Left ventricle myocardium superior (tissue), 1 donor: Measurements from ENCODE around the gene RTL10. TPM values are rescaled to one million over a fixed set of nuclear protein-coding genes. Genes with fewer than 3 reads are reported as not detected.

Source experiments
- ATAC-seq: fragments of 200-7000 bp; cut with Tn5 transposase; one replicate; pipeline ENCODE4 v1.9.1; 2020; ENCODE audit warnings: mild to moderate bottlenecking, moderate library complexity
- DNase-seq: peaks from one replicate; pipeline ENCODE4 v3.0.0-alpha.2; 2020
- intact Hi-C: fragments of 100-400 bp; cut with micrococcal nuclease; formaldehyde crosslinking; loops from one replicate; pipeline ENCODE4 v1.11.0; 2022
- total RNA-seq: library from RNA; stranded (reverse); fragmentation: NEBNext Ultra II Directional; extraction: Animal tissue kit (Norgen Biotek cat#: 25700); gene quantifications from one replicate; pipeline ENCODE4 v1.2.1, GENCODE V29; 2021
- donor health status: DM: no; HTN: yes; CAD: no; lungs with severe emphysema.

Gene RTL10
- total RNA-seq, 1 donor from 2014 or later, result 8.0 TPM

DNA sequence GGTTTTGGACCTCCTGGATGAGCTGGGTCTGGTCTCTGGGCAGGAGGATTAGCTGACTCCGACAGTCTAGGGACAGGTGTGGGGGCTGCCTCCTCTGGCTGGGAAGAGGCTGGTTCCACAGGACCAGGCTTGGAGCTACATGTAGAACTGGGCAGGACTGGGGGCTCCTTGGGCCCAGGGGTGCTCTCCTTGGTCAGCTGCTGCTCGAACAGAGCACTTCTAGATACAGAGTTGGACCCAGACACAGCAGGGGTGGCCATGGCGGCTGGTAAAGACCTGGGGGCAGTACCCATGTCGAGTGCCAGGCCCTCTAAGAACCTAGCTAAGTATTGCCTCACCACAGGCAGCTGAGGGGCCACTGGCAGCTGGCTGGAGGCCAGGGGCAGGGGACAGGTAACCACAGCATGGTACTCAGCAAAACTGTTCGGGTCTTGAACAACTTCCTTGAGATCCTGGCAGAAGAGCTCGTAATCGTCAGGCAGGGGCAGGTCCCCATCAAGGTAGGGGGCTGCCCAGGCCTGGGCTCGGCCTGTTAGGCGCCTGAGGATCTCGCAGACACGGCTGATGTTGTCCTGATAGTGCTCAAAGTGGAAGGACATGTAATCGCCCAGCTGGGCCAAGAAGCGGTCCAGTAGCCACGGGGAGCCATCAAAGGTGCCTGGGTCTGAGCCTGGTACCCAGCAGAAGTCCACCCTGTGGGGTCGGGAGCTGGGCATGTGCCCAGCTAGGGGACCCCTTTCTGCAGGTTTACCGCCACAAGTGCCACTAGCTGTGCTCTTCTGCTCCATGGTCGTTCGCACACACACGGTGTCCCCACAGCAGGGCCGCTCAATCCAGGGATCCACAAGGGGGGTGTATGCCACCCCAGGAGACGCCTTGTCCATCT, 3.1 kb downstream of the RTL10 start:
- intact Hi-C loops, result no loop called here
- DNase-seq (no peak), ATAC-seq (no peak)

DNA sequence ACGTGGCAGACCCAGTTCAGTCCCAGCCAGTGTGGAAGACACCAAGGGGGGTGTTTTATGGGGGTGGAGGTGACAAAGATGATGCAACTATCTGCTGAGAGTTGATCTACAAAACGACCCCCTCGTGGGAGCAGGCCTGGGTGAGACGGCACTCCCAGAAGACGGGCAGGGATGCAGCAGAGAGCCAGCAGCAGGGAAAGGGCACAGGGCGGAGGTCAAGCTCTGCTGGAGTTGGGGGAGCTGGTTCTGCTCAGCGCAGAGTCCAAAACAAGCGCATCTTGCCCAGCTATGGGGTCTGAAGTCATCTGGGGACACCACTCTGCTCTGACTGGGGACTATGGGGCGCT, 3.9 kb downstream of the RTL10 start:
- no peak for ATAC-seq
- DNase-seq, result no peak
- intact Hi-C loops, result no loop called here

DNA sequence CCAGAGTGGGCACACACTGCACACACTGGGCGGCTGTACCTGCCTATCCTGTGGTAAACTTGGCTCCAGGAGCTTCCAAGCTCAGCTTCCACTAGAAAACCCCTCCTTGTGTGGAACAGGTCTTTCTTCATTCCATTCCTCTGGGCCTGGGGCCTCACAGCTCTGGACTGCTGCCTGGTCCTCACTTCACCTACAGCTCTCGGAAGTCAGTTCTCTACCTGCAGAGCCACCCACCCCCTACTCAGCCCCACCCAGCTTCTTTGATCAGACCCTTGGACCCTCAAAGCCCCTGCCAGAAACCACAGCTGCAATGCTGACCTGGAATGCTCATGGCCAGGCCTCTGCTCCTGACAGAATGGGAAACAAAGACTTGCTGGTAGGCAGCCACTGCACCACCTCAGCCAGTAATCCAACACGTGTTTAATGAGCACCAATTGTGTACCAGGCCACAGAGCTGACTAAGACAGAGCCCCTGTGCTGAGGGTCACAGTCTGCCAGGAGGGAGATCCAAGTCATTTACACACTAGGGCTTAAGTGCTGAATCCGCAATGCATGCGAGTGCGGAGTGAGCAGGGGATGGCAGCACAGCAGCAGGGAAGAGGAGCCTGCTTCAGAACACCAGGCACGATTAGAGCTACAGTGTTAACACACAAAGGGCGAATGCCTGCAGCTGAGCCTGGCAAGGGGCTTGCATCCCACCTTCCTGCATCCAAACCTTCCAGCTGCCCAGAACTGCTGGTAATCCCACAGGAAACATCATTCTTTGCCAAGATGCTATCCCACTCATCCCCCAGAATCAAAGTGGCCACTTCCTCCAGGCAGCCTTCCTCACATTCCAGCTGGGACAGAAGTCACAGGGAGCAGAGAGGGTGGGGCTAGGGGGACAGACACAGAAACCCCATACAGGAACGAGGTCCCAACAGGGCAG, 4.6 kb downstream of the RTL10 start:
- intact Hi-C loops, result no loop called here
- ATAC-seq (no peak), DNase-seq (no peak)

DNA sequence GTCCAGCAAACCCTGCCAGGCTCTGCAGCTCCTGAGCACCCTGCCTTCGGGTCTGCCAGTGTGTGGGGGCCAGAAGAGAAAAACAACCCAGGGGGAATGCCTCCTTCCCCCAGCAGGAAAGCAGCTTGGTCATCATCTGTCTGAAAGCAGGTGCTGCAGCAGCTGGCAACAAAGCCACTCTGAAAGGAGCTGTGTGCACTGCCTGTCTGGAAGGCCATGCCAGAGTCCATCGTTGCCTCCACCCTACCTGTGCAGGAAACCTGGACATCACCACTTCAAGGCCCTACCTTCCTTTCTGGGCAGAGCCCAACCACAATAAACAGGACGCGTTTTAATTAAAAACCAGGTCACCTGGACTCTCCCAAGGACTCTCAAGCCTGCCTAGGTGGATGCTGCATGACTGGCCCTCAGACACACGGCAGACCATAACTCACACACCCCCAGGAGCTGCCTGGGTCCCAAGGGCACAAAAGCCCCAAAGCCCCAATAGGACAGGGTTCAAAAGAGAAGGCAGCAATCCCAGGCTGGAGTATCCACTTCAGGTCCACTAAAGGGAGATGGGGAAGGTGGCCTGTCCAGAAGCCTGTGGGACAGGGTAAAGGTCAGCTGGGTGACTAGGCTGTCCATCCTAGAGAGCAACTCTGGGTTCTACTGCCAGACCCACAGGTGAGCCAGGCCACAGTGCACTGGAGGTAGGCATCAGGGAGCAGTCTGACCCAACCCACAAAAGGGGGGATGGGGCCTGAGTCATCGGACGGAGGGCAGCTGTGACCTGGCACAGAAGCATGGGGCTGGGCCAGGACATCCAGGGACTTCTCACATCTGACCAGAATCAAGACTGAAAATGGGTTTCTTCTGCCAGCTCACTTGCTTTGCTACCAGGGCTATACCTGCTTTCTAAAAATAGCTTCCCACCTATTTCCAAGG, 6.1 kb downstream of the RTL10 start:
- no peak for DNase-seq
- intact Hi-C loops, result no loop called here
- no peak for ATAC-seq

DNA sequence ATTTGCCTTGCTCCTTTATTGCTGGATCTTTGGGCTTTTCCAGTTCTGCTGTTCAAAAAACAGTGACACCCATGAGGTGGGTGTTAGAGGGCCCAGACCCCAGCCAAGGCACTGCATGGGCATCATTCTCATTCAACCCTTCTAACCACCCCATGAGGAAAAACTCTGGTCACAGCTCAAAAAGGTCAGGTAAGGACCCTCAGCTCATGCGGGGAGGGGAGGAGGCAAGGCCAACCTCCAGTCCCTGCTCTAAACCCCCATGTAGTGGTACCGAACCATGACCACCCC, 7.4 kb downstream of the RTL10 start:
- DNase-seq, result no peak
- intact Hi-C loops, result no loop called here
- no peak for ATAC-seq

DNA sequence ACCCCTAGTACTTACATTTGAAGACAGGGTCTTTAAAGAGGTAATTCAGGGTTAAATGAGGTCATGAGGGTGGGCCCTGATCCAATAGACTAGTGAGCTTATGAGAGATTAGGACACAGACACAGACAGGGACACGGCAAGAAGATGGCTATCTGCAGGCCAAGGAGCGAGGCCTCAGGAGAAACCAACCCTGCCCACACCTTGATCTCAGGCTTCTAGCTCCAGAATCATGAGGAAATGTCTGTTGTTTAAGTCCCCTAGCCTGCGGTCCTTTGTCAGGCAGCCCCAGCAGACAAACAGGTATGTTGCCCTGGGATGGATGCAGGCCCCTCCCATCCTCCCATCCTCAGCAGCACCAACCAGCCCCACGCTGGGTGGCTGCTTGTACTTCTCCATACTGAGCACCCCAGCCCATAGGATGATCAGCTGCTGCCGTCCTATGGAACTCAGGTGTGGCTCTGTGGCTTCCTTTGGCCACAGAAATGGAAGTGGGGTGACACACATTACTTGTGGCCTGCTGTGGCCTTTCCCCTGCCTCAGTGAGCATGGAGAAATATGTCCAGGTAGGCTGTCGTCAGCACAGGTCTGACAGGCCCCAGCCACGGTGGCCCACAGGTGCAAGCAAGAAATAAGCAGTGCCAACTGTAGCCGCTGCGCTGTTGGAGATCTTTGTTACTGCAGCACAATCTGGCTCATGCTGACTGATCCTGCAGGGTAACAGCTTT, 7.9 kb downstream of the RTL10 start:
- ATAC-seq (no peak), DNase-seq (no peak)
- intact Hi-C loops, result no loop called here

DNA sequence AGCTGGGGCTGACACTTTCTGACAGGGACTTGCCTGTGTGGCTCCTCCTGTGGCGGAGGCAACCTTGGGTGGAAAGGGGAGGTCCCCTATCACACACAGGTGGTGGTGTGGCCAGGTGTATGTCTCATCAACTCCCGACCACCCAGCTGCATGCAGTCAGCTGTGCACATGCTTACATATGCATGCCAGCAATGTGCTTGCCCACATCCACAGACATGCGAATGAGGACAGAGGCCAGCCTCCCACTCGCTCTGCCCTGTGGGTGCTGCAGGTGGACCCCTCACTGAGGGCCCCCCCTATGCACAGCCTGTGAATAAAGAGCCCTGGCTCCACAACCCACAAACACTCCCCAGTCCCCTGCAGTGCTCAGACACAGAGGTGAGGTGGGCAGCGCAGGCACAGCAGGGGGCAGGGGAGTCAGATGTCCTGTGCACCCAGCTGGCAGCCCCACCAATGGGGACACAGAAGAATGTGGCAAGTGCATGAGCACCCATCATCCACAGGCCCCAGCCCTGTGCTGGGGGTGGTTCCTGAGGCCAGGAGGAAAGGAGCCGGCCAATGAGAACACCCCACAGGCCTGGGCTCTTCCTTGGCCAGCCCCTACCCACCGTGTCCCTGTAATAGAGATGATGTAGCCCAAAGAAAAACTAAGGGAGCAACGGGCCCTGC, 9.5 kb downstream of the RTL10 start:
- no peak for DNase-seq
- intact Hi-C loops, result no loop called here
- ATAC-seq, result no peak

DNA sequence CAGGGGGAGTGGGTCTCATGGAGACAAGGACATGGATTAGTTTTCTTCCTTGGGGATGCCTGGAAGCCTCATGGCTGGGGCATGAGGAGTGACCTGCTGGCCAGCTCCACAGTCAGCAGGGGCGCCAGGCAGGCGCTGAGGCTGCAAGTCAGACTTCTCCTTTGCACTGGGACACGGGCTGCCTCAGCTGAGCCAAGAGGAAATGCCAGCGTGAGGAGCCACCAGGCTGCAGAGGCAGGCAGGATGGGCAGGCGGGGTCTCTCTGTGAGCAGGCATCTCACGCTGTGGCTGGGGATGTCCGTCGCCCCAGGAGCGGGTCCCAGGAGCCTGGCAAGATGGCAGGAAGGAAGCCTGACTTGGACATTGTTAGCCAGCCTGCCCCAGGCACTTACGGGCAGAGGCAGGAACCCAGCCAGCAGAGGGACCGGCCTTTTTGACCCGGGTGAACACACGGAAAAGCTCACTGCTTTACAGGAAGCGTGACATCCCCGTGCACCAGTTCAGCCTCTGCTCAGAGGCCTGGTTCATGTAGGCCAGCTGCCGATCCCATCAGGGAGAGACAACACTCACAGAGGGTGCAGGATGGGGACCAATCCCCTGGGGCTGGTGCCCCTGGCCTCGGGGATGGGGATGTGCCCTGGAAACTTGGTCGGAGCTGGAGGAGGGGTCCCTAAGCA, 10.2 kb downstream of the RTL10 start:
- intact Hi-C loops, result no loop called here
- DNase-seq (peak; percentile 68), ATAC-seq (peak; percentile 69)

DNA sequence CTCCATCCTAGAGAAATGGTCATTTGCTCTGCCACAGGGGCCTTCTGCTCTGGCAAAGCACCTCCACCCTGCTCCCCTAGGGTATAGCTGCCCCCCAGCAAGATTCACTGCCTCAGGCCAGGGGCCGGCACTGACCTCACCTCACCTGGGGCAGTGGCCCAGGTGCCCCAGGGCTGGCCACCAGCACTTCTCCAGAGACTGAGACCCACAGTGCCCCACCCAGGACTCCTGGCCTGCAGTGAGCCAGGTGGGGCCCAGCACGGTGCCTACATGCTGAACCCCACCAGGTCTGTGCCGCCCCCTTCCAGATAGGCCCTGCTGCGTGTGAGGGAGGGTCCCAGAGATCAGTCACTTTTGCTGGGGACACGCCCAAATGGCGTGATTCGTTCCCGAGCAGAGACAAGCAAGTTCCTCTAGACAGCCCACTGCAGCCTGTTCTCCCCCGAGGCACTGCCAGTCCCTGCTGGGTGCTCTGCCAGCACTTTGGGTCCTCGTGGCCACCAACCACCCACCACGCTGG, 10.8 kb downstream of the RTL10 start:
- DNase-seq (no peak), ATAC-seq (peak; percentile 18)
- intact Hi-C loops, result no loop called here

DNA sequence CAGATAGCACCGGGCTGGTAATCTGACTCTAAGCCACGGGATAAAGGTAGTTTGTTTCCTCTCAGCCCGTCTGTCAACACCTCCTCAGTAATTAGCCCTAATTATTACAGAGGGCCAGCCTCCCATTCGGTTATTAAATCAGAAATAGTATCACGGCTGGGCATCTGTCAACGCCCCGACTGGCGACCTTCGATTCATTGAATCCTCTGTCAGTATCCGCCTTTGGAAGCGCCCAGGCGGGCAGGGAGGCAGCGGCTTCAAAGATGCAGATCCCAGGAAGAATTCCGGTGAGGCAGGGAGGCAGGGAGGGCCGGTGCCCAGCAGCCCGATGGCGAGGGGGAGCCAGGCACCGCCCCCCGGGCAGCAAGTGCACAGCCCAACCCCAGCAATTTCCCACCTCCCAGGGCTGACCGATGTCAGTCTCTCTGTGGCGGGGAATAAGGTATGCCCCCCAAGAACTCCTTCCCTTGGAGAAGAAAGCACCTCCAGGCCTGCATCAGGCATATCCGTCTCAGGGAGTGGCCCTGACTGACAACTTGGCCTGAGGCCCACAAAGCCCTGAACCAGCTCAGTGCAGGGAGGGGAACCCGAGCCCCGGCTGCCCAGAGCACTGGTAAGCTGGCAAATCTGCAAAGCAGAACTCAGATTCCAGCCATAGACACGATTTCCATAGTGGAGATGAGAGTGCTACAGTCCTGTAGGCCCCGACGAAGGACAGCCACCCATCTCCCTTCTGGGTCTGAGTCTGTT, 11.4 kb downstream of the RTL10 start:
- ATAC-seq, result peak; percentile 10
- intact Hi-C loops, result no loop called here
- DNase-seq, result no peak

DNA sequence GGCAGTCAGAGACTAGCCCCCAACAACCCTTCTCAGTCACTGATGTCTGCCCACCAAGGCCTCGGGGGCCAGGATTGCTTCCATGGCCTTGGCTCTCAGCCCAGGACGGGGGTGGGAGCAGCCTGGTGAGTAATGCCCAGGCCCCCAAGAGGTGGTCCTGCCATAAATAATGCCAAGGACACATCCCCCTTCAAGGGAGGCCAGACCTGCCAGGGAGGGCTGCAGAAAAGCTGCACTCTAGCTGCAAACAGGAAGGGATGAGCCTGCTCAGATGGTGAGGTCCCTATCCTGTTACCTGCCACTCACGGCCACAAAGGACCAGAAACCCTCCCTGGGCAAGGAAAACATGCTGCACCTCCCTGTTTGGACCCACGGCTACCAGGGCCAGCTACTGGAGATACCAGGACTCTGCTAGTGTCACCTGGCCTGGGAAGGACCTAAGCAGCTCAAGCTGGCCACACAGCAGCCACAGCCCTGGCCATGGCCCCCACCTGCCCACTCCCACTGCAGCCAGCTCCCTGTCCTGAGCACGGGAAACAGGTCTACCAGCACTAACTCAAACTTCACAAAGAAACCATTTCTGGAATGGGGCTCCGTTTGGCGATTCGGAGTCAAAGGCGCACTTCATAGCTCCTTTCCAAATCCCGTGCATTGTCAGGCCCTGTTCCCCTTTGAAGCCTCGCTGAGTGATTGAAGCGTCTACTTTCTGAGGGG, 12.1 kb downstream of the RTL10 start:
- no peak for DNase-seq
- peak; percentile 17 for ATAC-seq
- intact Hi-C loops, result no loop called here

DNA sequence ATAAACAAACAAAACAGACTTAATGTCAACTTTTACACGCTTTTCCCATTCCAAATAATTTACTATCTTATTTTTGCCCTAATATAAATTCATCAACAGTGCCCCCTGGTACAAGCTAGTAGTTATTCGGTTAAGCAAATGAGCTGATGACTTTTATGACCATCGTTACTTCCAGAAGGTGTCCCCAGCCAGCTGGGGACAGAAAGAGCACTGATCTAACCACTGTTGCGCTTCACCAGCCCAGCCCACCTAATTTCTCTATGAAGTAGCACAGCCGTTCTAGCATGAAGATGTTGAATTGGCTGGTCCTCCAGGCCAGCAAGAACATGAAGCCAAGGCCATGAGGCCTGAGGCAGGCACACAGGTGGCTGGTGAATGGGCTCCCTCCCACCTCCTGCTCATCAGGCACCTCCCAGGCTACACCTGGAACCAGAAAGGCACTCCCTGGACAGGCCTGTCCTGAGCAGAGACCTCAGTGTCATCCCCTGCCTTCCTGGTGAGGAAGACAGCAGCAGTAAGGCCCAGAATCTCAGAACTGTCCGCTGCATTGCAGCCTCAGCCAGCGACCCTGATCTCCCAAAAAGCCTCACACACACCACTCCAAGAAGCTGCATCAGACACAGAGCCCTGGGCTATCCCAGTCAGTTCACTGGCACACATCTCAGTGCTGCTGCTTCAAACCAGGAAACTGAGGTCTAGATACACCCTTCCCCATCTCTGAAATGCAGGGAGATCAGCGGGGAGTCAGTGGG, 12.9 kb downstream of the RTL10 start:
- ATAC-seq (no peak), DNase-seq (no peak)
- intact Hi-C loops, result no loop called here

DNA sequence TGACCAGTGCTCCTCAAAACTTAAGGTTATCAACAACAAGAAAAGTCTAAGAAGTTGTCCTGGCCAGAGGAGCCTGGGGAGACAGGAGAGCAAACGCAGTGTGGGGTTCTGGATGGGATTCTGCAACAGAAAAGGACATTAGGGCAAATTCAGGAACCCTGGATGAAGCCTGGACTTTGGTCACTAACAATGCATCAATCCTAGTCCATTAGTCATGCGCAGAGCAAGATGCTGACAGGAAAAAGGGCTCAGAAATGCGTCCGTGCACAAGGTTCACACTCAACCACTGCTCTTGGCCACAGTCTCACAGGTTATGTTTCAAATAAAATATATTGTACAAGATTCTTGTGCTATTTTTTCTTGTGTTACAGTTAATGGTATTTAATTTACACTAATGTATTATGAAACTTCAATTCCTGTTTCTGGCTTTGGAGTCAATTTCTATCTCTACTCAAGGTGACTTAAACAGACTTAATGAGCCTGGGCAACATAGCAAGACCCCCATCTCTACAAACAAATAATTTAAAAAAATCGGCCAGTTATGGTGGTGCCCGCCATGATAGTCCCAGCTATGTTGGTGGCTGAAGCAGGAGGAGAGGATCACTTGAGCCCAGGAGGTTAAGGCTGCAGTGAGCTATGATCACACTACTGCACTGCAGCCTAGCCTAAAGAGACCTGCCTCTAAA, 13.6 kb downstream of the RTL10 start:
- intact Hi-C loops, result no loop called here
- DNase-seq (no peak), ATAC-seq (no peak)

DNA sequence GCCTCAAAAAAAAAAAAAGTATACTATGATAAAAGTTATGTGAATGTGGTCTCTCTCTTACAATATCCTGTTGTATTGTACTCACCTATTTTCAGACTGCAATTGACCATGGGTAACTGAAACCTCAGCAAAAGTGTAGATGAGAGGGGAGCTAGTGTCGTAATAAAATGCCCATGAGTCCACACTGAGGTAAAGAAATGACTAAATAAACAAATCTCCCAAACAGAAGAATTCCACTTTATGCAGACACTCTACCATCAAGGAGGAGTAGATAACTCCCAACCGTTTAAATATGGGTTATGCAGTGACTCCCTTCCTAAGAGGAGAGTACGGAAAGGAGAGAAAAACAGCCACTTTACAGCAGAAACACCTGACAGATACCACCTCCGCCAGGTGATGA, 14.6 kb downstream of the RTL10 start:
- DNase-seq (no peak), ATAC-seq (no peak)
- intact Hi-C loops, result no loop called here

DNA sequence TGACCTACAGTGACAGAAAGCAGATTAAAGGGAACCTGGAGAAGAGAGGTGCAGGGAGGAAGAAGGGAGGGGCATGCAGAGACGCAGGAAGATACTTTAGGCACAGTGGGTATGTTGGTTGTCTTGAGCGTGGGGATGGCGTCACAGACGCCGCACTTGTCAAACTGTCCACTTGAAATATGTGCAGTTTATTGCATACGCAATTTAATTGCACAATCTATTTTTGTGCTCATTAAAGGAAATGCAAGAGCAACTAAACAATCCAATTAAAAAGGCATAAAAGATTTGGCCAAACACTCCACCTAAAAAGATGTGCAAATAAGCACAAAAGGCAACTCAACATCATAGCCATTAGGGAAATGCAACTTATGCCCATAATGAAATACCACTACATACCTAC, 16.8 kb downstream of the RTL10 start:
- intact Hi-C loops, result no loop called here
- DNase-seq (no peak), ATAC-seq (no peak)
